Prostate gland (tissue), 2 donors: ENCODE results near the gene SPON1.

Source experiments
- POLR2A ChIP-seq: fragments of 450-650 bp; IDR thresholded peaks from one replicate; pipeline ENCODE4 v1.6.1; 2016; ENCODE audit warnings: antibody characterized with exemption, mild to moderate bottlenecking
- TF ChIP-seq, protein P1 (sequence below), 4 experiments: fragments of 200-600 bp in 2 of 4; fragments of 450-650 bp in 2 of 4; sonication (generic) in 2 of 4; IDR thresholded peaks; 1 replicate in 3 of 4; 2 replicates in 1 of 4; pipeline ENCODE4 v1.5.1; 2016 to 2019; ENCODE audit warnings: antibody characterized with exemption in 4 of 4, mild to moderate bottlenecking in 2 of 4, moderate library complexity in 2 of 4

DNA sequence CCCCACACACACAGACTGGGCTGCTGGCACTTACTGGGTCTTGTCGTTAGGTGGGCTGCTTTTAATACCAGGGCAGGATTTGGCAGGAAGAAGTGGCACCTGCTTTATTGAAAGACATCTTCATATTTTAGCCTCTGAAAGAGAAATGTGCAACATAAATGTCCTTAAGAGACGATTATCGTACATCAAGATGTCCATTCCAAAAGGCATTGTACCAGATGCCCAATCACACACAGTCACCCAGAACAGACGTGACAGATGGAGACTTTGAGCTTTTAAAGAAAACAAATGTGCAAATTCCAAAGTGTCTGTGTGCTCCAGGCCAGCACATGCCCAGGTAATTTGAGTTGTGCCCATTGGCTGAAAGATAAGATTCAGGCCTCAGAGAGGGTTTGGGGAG lies 240.8 kb downstream of the SPON1 start:
- TF ChIP-seq, protein P1, sequence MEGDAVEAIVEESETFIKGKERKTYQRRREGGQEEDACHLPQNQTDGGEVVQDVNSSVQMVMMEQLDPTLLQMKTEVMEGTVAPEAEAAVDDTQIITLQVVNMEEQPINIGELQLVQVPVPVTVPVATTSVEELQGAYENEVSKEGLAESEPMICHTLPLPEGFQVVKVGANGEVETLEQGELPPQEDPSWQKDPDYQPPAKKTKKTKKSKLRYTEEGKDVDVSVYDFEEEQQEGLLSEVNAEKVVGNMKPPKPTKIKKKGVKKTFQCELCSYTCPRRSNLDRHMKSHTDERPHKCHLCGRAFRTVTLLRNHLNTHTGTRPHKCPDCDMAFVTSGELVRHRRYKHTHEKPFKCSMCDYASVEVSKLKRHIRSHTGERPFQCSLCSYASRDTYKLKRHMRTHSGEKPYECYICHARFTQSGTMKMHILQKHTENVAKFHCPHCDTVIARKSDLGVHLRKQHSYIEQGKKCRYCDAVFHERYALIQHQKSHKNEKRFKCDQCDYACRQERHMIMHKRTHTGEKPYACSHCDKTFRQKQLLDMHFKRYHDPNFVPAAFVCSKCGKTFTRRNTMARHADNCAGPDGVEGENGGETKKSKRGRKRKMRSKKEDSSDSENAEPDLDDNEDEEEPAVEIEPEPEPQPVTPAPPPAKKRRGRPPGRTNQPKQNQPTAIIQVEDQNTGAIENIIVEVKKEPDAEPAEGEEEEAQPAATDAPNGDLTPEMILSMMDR (IDR thresholded peaks at IDR 0.05), result no peak
- TF ChIP-seq POLR2A, result no peak
